Measurements from ENCODE around the gene ITGAD. TPM values are rescaled to one million over a fixed set of nuclear protein-coding genes. Genes with fewer than 3 reads are reported as not detected.
"Not testable (repeated sequence)": the region's sequence is repeated elsewhere in the genome, so short reads cannot be mapped to it uniquely, and the experiment has no call there.

The ITGAD gene
- total and polyA plus RNA-seq, 2 donors (not counting 1 experiment from before 2014, with no cell fraction given) = 0.19 TPM; not detected in 1

DNA sequence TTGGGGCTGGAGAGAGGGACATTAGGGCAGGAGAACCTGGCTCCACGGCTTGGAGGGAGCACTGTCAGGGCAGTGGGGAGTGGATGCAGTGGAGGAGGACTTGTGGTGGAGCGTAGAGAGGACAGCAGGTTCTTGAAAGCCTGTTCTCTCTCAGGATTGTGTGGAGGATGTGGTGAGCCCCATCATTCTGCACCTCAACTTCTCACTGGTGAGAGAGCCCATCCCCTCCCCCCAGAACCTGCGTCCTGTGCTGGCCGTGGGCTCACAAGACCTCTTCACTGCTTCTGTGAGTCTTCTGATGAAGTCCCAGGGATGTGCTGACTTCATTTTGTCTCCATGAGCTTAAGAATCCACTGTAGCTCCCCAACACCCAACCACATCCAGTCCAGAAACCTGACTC is 21.6 kb downstream of the ITGAD start:
- Mint-ChIP-seq H3K27me3 (peaks cover 21% of the 10 kb centered on the region), H3K4me1 (peaks cover 17% of the 10 kb centered on the region), H3K4me3 (no peak overlapping the region), H3K27ac (no peak overlapping the region), H3K9me3 (ENCODE audit: insufficient read depth) (no peaks in the 10 kb centered on the region)
- intact Hi-C loops (cut with micrococcal nuclease) = no loop called here
- DNase-seq = no peak
- H4K20me1 ChIP-seq (ENCODE audit: control insufficient read depth, insufficient read depth, low read length, poor library complexity, severe bottlenecking) = no peaks in the 10 kb centered on the region
- 81% methylated on average over 3 of the region's 4 CpGs for WGBS (ENCODE audit: insufficient coverage)
- H3K27me3 ChIP-seq (replicated peaks in 1 of 4; ENCODE audit: control extremely low read depth in 1 of 4, control insufficient read depth in 3 of 4, insufficient read depth in 4 of 4, low read length in 3 of 4) = peaks cover 0 to 3% (median 0%) of the 10 kb centered on the region in 4 experiments
- no peak overlapping the region for H3K9ac ChIP-seq (ENCODE audit: low read length)
- POLR2A ChIA-PET = no interaction called here
- H3K9me3 ChIP-seq (ENCODE audit: control extremely low read depth in 1 of 3, control insufficient read depth in 2 of 3, insufficient read depth in 1 of 3, low read length in 2 of 3) = peaks cover 0 to 9% (median 0%) of the 10 kb centered on the region in 3 donors
- H3K36me3 ChIP-seq (replicated peaks in 1 of 2; ENCODE audit: control extremely low read depth in 1 of 2, control insufficient read depth in 1 of 2, extremely low read depth in 1 of 2, insufficient read depth in 2 of 2, low read length in 1 of 2) = no peaks in the 10 kb centered on the region
- no peak overlapping the region for H2AFZ ChIP-seq (ENCODE audit: insufficient read depth, low read depth, low read length, poor library complexity, severe bottlenecking)
- no peak overlapping the region for H3K4me3 ChIP-seq (ENCODE audit: control extremely low read depth in 1 of 5, extremely low read depth in 1 of 5, insufficient read depth in 1 of 5, low read depth in 2 of 5, low read length in 4 of 5)
- peaks cover 0 to 5% of the 10 kb centered on the region in 2 donors for H3K4me1 ChIP-seq (ENCODE audit: control insufficient read depth in 2 of 2, insufficient read depth in 2 of 2, low read length in 2 of 2)
- CTCF ChIA-PET = no interaction called here
- no peak for TF ChIP-seq EZH2 (IDR thresholded peaks at IDR 0.05; ENCODE audit: borderline replicate concordance, insufficient read depth, low read depth, low read length, poor library complexity, severe bottlenecking)
- TF ChIP-seq, protein P1, sequence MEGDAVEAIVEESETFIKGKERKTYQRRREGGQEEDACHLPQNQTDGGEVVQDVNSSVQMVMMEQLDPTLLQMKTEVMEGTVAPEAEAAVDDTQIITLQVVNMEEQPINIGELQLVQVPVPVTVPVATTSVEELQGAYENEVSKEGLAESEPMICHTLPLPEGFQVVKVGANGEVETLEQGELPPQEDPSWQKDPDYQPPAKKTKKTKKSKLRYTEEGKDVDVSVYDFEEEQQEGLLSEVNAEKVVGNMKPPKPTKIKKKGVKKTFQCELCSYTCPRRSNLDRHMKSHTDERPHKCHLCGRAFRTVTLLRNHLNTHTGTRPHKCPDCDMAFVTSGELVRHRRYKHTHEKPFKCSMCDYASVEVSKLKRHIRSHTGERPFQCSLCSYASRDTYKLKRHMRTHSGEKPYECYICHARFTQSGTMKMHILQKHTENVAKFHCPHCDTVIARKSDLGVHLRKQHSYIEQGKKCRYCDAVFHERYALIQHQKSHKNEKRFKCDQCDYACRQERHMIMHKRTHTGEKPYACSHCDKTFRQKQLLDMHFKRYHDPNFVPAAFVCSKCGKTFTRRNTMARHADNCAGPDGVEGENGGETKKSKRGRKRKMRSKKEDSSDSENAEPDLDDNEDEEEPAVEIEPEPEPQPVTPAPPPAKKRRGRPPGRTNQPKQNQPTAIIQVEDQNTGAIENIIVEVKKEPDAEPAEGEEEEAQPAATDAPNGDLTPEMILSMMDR (IDR thresholded peaks at IDR 0.05) = no peak
- no peaks in the 10 kb centered on the region for H3K79me2 ChIP-seq (ENCODE audit: control insufficient read depth, insufficient read depth, low read length)
- no peak overlapping the region for H3K27ac ChIP-seq (ENCODE audit: low read length in 2 of 2)
- ATAC-seq (ENCODE audit: low read depth) = no peak
- no peak overlapping the region for H3K4me2 ChIP-seq (replicated peaks; ENCODE audit: low read depth, low read length, poor library complexity, severe bottlenecking)

DNA sequence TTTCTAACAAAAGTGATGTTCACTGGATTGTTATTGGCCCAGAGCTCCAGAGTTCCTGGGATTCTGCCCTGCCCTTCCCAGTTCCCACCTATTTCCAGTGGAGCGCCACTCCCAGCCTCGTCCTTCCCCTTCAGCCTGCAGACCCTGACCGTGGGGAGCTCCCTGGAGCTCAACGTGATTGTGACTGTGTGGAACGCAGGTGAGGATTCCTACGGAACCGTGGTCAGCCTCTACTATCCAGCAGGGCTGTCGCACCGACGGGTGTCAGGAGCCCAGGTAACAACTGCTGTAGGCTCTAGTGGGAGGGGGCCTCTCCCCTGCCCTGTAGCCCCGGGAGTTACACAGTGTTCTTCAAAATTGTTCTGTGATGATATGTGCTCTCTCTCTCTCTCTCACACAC is 23.2 kb downstream of the ITGAD start:
- POLR2A ChIA-PET = no interaction called here
- H3K4me3 Mint-ChIP-seq = no peak overlapping the region
- Histone ChIP-seq H3K27ac (ENCODE audit: low read length in 2 of 2) (no peak overlapping the region), H3K4me2 (replicated peaks; ENCODE audit: low read depth, low read length, poor library complexity, severe bottlenecking) (no peak overlapping the region), H2AFZ (ENCODE audit: insufficient read depth, low read depth, low read length, poor library complexity, severe bottlenecking) (no peak overlapping the region), H3K4me1 (ENCODE audit: control insufficient read depth in 2 of 2, insufficient read depth in 2 of 2, low read length in 2 of 2) (peaks cover 0 to 5% of the 10 kb centered on the region in 2 donors), H3K36me3 (replicated peaks in 1 of 2; ENCODE audit: control extremely low read depth in 1 of 2, control insufficient read depth in 1 of 2, extremely low read depth in 1 of 2, insufficient read depth in 2 of 2, low read length in 1 of 2) (no peaks in the 10 kb centered on the region), H3K9me3 (ENCODE audit: control extremely low read depth in 1 of 3, control insufficient read depth in 2 of 3, insufficient read depth in 1 of 3, low read length in 2 of 3) (peaks cover 0 to 9% (median 0%) of the 10 kb centered on the region in 3 donors), H3K27me3 (replicated peaks in 1 of 4; ENCODE audit: control extremely low read depth in 1 of 4, control insufficient read depth in 3 of 4, insufficient read depth in 4 of 4, low read length in 3 of 4) (peaks cover 0 to 3% (median 0%) of the 10 kb centered on the region in 4 experiments), H3K4me3 (ENCODE audit: control extremely low read depth in 1 of 5, extremely low read depth in 1 of 5, insufficient read depth in 1 of 5, low read depth in 2 of 5, low read length in 4 of 5) (no peak overlapping the region), H4K20me1 (ENCODE audit: control insufficient read depth, insufficient read depth, low read length, poor library complexity, severe bottlenecking) (no peaks in the 10 kb centered on the region), H3K9ac (ENCODE audit: low read length) (no peak overlapping the region), H3K79me2 (ENCODE audit: control insufficient read depth, insufficient read depth, low read length) (no peaks in the 10 kb centered on the region)
- intact Hi-C loops (cut with micrococcal nuclease) = no loop called here
- 92% methylated on average over 7 of the region's 11 CpGs for WGBS (ENCODE audit: insufficient coverage)
- peaks cover 17% of the 10 kb centered on the region for H3K4me1 Mint-ChIP-seq
- no peak for TF ChIP-seq EZH2 (IDR thresholded peaks at IDR 0.05; ENCODE audit: borderline replicate concordance, insufficient read depth, low read depth, low read length, poor library complexity, severe bottlenecking)
- TF ChIP-seq, protein P1 (IDR thresholded peaks at IDR 0.05) = no peak
- no peak overlapping the region for H3K27ac Mint-ChIP-seq
- DNase-seq = no peak
- ATAC-seq (ENCODE audit: low read depth) = no peak
- peaks cover 21% of the 10 kb centered on the region for H3K27me3 Mint-ChIP-seq
- CTCF ChIA-PET = no interaction called here
- H3K9me3 Mint-ChIP-seq (ENCODE audit: insufficient read depth) = no peaks in the 10 kb centered on the region

DNA sequence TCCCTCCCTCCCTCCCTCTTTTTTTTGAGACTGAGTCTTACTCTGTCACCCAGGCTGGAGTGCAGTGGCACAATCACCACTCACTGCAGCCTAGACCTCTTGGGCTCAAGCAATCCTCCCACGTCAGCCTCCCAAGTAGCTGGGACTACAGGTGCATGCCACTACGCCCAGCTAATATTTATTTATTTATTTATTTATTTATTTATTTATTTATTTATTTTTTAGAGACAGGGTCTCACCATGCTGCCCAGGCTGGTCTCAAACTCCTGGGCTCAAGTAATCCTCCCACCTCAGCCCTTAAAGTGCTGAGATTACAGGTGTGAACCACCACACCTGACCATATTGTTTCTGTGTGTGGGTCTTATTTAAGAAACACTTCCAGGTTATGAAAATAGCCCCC is 23.9 kb downstream of the ITGAD start:
- H3K4me3 Mint-ChIP-seq; POLR2A ChIA-PET; H3K4me2 ChIP-seq (replicated peaks; ENCODE audit: low read depth, low read length, poor library complexity, severe bottlenecking); H3K27ac Mint-ChIP-seq; CTCF ChIA-PET; ATAC-seq (ENCODE audit: low read depth); intact Hi-C loops (cut with micrococcal nuclease); H3K4me3 ChIP-seq (ENCODE audit: control extremely low read depth in 1 of 5, extremely low read depth in 1 of 5, insufficient read depth in 1 of 5, low read depth in 2 of 5, low read length in 4 of 5); H2AFZ ChIP-seq (ENCODE audit: insufficient read depth, low read depth, low read length, poor library complexity, severe bottlenecking); H3K9me3 ChIP-seq (ENCODE audit: control extremely low read depth in 1 of 3, control insufficient read depth in 2 of 3, insufficient read depth in 1 of 3, low read length in 2 of 3); H3K9ac ChIP-seq (ENCODE audit: low read length); H3K4me1 ChIP-seq (ENCODE audit: control insufficient read depth in 2 of 2, insufficient read depth in 2 of 2, low read length in 2 of 2); H3K27ac ChIP-seq (ENCODE audit: low read length in 2 of 2); H3K27me3 ChIP-seq (replicated peaks in 1 of 4; ENCODE audit: control extremely low read depth in 1 of 4, control insufficient read depth in 3 of 4, insufficient read depth in 4 of 4, low read length in 3 of 4); H3K36me3 ChIP-seq (replicated peaks in 1 of 2; ENCODE audit: control extremely low read depth in 1 of 2, control insufficient read depth in 1 of 2, extremely low read depth in 1 of 2, insufficient read depth in 2 of 2, low read length in 1 of 2); H3K79me2 ChIP-seq (ENCODE audit: control insufficient read depth, insufficient read depth, low read length); H3K9me3 Mint-ChIP-seq (ENCODE audit: insufficient read depth); H4K20me1 ChIP-seq (ENCODE audit: control insufficient read depth, insufficient read depth, low read length, poor library complexity, severe bottlenecking); DNase-seq: not testable (repeated sequence)
- no CpG with 5 or more reads among the region's 2 CpGs for WGBS (ENCODE audit: insufficient coverage)
- Mint-ChIP-seq H3K4me1 (peaks cover 17% of the 10 kb centered on the region), H3K27me3 (peaks cover 21% of the 10 kb centered on the region)
